Activated T-cell treated with anti-CD3 and anti-CD28 coated beads for 4 hours (primary cell): ENCODE measurements around the gene MAP3K5.

ENCODE experiments used
- DNase-seq: peaks from one replicate; pipeline ENCODE4 v3.0.0-alpha.2; 2020

The MAP3K5 gene

DNA sequence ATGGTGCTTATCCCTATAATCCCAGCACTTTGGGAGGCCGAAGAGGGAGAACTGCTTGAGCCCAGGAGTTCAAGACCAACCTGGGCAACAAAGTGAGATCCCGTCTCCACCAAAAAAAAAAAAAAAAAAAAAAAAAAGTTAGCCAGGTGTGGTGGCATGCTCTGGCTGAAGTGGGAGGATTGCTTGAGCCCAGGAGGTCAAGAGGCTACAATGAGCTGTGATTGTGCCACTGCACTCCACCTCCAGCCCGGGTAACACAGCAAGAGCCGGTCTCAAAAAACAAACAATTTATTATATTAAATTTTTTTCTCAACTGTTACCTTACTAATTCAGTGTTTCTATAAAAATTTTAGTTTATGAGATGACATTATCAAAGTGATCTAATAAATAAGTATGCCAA is 156.7 kb downstream of the MAP3K5 start:
- DNase-seq = no peak

DNA sequence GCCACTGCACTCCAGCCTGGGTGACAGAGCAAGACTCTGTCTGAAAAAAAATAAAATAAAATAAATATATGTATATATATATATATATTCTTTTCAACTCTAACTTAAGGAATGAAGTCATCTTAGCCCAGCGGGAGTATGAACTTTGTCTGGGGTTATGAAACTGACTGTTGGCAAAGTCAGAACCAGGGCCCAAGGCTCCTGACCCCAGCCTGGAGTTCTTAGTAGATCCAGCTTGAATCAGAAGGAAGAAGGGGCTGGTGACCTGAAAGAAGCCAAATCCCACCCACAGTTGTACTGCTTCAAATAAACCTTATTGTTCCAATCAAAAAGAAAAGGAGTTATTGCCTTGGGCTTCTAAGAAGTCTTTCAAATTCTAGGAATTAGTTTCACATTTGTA is 158.9 kb downstream of the MAP3K5 start:
- no peak for DNase-seq

DNA sequence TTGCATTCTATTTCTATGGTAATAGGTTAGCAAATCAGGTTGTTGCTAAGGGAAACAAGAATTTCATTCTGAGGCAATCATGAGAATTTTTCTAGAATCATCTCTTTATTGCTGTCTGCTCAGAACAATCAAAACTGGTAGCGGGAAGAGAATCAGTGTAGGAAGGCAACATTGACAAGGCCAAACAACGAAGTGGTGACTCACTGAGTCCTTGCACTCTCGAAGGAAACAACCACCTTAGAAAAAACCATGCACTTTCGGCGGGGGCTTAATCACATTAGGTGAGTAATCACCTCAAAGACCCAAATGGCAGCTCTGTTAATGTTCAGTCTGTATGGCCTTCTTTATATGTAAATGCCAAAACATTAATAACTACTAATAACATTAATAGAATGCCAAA is 163.3 kb downstream of the MAP3K5 start:
- no peak for DNase-seq

DNA sequence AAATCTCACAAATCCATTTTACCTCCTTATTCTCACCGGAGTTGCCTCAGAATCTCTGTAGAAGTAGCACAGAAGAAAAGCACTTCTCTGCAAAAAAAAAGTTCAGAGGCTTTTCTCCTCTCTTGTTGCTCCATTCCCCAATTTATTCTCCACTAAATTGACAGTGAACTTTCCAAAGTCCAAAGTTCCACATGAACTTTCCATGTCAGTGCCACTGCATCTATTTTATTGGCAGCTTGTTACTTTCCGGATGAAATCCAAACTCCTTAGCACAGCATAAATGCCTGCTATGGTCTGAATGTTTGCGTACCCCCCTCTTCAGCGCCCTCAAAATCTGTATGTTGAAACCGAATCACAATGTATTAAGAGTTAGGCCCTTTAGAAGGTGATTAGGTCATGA is 165.1 kb downstream of the MAP3K5 start:
- DNase-seq = no peak

DNA sequence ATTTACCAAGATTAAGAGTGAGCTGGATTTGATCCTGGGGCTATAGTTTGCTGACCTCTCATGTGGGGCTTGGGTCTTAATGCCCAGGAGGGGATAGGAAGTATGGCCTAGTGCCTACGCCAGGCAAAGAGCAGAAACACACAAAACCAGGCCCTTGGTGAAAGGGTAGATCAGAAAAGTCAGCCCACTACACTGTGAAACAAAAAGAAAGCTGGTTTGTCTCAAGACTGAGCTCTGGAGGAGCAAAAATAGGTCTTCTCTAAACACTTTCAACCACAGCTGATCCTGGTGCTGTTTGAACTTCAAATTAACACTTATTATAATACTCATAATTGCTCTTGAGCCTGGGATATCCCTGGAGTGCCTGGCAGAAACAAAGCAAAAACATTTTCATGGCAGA is 167.0 kb downstream of the MAP3K5 start:
- no peak for DNase-seq

DNA sequence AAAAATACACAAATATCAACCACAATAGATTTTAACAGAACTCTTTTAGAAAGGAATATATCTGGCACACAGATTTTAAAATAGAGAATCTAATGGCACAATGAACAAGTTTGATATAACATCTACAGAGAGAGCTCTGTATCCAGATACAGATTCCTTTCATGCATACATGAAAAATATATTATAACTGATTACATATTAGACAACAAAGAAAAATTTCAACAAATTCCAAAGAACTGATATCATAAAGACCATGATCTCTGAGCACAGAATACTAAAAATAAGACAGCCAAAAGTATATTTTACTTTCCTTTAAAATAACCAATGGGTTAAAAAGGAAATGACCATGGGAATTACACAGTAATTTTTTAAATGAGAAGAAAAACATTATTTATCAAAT is 167.9 kb downstream of the MAP3K5 start:
- DNase-seq = no peak

DNA sequence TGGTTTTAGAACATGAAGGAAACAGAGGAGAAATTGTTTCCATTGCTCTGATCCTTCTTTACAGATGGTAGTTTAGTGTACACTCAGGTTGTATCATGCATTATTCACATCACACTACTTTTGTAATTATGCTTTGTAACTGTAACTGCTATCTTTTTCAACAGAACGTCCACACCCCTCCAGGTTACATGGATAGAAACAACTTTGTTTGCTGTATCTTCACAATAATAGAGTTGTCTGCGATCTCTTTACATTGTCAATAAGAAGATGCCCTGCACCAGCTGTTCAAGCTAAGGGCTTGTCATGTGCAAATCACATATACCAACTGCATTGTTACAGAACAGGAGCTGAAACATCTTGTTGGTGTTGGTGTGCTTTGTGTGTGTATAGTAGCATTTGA is 174.2 kb downstream of the MAP3K5 start:
- no peak for DNase-seq

DNA sequence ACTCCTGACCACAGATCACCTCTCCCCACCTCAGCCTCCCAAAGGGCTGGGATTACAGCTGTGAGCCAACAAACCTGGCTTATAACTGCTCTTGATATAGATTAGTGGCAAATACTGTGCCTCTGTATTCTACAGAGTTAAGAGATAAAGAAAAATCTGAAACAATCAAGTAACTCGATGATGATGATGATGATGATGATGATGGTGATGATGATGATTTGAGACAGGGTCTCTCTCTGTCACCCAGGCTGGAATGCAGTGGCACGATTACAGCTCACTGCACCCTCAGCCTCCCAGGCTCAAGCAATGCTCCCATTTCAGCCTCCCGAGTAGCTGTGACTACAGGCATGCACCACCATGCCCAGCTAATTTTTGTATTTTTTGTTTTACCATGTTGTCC is 175.8 kb downstream of the MAP3K5 start:
- no peak for DNase-seq

DNA sequence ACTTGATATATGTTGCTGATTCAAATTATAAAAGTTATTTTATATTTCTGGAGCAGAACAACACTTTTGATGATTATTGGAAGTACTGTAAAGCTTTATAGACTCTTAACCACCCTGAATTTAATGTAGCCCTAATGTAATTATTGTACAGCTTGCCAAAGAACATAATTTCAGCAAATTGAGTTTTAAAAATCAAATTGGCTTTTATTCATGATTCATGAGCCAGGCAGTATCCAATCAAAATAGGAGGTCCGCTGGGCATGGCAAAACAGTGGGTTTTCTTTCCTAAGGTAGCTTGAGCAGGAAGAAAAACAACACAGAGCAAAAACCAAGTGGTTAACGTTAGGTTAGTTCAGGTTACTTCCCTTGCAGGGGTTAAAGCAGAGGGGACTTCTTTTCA is 177.3 kb downstream of the MAP3K5 start:
- DNase-seq = no peak

DNA sequence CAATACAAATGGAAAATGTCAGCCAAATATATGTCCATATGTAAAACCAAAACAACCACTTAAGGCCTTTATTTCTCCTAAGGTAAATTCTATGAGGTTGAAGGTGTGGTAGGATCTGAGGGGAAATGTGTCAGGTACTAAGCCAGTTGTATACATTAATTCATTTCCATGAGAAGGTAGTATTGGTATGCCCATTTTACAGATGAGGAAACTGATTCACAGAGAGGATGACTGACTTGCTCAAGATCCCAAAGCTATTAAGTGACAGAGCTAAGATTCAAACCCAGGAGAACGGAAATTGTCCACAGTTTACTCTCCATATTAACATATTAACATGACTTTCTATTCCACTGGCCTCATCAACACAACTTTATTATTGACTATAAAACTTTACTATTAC is 177.9 kb downstream of the MAP3K5 start:
- DNase-seq = no peak

DNA sequence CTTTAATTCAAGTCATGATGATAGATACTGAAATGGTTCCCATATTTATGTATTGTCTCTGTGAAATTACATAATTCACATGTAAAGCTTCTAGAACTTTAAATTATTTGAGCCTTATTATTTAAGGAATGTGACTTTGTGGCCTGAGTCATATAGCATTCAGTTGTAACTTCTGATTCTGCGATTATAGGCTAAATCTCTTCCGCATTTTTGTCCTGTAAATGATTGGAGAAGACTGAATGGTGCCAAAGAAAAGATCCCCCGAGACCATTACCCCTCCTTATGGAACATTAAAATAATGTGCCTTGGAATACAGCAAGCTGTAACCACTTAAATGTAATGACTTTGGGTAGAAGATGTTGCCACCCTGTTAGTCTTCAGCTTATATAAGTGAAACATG is 178.8 kb downstream of the MAP3K5 start:
- no peak for DNase-seq

DNA sequence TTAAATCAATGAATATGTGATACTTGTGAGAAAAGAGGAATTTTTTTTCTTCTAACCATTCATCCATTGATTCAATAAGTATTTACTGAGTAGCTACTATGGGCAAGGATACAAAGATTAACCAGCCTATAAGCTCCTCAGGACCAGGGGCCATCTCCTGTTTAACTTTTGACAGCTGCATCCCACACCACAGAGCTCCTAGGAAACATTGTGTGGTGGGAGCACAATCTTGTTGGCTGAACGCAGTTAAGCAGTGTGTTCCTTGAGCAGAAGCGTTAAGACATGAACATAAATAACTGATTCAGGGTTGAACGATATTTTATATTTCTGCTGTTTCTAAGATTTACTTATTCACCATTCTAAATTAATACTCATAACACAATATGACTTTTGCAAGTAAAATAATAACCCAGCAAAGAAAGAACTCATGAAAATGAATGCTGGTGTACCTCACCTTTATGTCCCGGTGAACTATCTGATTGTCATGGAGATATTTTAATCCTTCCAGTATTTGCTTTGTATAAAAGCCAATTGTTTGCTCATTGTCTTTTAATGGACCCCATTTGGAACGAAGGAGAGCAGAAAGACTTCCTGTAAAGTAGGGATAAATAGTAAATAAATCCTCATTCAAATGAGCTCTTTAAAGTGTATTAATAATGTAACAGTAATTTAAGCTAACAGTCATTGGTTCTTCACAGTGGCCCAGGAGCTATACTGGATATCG is 179.4 kb downstream of the MAP3K5 start:
- no peak for DNase-seq

DNA sequence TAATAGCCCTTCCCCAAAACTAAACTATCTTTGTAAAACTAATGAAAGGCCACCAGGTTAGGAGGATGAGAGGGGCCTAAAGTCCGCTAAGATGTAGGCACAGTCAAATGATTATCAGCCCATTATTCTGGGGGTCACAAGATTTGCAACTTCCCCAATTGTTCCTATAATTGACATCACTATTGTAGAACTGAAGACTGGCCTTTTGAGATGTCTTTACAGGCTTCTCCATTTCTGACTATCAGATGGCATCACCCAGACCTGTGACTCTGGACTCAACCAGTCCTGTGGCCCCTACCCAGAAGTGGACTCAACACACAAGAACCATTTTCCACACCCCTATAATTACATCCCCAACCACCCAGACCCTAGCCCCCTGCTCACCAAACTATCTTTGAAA is 180.5 kb downstream of the MAP3K5 start:
- DNase-seq = no peak

DNA sequence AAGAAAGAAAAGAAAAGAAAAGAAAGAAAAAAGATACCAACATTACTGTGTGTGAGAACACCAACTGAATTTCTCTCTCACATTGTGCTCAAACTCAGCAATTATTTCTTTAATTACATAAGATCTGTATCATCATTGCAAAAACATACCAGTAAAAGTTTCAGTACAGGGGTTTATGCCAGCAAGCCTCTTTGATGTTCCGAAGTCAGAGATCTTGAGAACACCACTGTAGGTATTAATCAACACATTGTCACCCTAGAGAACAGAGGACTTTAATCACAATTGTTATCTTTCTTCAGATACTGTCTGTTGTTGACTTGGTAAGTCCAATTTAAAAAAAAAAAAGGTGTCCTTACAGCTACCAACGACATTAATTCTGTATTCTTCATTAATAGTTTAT is 181.1 kb downstream of the MAP3K5 start:
- no peak for DNase-seq

DNA sequence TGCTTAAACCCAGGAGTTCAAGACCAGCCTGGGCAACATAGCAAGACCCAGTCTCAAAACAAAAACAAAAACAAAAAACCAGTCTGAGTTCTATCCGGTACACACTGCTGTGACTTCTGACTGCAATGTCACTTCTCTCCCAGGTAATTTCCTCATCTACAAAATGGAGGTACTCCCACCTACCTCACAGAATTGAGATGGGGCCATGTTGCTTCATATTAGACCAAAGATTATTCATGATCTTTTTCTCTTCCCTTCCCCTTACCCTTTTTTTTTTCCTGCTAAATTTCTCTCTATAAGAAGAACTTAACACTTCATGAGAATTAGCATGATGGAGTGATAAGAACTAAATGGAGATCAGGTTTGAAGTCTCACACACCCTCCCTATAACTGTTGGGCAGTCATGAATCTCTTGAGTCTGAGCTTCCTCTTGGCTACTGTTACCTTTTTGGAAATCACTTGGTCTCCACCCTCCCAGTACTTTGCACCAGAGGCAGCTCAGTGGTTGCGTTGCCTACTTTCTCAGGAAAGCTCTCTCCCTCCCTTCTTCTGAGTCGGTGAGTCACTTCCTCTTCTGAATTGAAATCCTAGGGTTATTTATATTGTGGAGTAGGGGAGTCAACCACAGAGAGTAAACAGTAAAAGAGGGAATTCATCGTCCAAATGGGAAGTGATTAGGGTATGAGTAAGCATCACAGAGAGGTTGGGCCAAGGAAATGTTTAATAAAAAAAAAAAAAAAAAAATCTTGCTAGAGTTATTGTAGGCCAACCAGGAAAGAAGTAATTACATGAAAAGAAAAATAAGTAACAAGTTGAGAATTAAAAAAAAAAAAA is 182.2 kb downstream of the MAP3K5 start:
- DNase-seq = no peak

DNA sequence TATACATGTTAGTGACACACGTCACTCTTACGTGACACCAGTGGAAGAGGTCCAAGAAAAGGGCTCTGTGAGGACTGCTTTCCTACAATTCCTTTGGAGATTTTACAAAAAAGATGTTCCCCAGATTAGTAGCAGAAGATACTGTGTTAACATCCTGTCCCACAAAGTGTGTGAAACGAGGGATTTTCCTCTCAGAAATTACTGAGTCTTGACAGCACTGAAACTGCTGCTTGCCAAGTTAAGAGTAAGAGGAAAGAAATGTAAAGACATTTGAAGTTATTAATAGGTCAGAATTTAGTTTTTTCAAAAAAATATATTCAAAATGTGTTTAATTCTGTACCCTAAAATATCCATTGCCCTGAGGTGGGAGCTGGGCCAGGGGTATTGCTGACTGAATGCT is 183.3 kb downstream of the MAP3K5 start:
- no peak for DNase-seq

DNA sequence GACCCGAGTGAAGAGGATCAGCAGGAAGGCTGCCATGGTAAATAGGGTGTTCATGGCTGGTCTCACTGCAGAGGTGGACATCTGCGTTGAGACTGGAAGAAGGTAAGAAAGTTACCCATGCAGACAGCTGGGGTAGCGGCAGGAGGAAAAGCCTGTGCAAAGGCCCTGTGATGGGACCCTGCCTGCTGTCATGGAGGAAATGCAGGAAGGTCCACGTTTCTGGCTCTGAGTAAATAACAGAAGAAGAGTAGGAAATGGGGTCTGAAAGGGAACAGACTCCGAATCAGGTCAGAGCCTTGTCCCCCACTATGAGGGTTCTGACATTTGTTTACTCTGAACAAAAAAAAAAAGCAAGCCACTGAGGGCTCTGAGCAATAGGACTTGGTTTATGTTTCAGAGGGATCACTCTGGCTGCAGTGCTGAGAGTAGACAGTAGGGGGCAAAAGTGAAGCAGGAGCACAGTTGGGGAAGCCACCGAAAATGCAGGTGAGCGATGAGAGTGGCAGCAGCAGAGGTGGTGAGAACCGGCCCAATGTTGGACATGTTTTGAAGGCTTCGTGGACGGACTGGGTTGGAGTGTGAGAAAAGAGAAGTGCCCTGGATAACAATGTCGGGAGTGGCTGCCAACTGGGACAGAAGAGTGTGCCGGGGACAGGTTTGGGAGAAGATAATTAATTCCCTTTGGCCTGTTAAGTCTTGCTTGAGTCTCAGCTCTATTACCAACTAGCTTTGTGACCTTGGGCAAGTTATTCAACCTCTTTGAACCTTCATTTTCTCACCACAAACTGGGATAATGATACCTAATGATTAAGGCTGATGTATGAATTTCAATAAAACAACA is 184.1 kb downstream of the MAP3K5 start:
- peak; percentile 79 for DNase-seq

DNA sequence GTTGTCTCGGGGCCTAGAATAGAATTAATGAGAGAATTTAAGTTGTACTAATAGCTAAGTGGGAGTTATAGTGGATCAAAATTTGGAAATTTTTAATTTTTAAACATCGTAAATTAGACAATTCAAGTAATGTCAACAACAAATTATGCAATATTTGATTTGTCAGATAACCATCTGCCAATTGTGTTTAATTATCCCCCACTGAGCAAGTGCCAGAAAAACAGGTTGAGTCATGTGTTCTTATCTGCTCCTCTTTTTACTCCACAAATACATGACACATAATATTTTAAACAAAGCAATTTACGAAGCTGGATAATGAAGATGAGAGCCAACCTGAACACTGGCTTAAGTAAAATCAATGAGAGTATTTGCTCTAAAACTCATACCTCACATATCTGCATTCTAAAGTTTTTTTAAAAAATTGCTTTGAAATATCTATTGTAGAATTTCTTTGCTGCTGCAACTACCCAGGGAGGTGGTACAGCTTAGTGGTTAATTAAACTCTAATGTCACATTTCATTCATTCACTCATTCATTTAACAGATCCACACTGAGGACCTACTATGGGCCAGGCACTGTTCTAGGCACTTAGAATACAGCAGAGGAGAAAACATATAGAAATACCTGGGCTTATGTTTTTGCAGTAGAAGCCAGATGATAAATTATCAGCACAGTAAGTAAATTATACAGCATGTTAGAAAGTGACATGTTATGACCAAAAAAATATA is 184.9 kb downstream of the MAP3K5 start:
- DNase-seq = no peak

DNA sequence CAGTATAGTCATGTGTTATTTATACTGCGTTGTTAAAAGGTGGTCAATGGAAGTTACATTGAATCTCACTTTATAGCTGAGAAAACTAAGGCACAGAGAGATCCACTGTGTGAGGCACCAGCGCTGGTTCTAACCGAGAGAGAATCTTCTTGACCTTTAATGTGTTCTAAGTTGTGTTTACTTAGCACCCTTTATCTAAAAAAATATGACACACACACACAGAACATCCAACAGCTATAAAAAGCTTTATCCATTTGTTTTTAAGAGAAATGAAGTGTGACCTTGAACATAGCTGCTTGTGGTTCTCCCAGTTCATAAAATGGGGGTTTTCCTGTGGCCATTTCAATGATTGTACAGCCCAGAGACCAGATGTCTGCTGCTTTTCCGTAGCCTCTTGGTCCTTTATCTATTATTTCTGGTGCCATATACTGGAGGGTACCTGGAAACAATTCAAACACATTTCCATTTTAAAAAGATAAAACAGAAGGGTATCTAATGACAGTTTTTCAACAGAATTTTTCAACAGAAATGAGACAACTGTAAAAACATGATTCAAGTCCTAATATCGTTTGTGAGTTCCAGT is 187.3 kb downstream of the MAP3K5 start:
- no peak for DNase-seq

DNA sequence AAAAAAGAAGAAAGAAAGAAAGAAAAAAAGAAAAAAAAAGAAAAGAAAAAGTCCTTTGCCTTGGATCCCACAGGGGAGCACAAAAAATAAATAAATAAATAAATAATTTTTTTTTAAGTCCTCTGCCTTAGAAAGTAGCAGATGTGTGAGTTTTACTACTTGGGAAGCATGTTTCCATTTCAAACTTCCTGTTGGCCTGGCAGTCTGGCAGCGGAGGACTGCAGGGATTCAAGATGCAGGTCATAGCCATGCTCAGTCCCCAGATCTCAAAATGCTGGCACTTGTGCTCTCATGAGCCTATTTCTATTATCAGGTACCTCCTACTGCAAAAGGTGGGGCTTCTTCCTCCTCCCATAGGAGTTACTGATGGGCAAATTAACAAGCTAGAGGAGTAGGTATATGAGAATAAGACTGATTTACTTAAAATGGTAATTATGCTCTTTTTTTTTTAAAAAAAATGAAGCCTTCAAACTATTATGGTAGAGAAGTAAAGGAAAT is 187.9 kb downstream of the MAP3K5 start:
- DNase-seq = no peak

DNA sequence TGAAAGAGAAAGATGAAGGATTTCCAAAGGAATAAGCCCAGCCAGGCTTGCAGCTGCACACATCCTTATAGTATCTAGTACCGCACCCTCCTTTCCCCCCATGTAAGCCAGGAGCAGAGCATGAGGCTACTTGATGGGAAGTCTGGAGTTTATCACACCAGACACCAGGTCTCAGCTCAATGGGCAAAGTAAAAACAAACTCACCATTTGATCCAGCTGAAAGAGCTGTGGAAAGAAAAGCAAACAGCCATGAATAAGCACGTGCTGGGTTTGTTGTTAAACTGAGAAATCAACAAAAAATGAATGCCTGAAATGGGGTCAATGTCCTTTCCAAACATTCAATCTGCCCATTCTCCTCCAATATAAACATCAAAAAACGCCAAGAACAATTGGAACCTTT is 191.5 kb downstream of the MAP3K5 start:
- DNase-seq = no peak

DNA sequence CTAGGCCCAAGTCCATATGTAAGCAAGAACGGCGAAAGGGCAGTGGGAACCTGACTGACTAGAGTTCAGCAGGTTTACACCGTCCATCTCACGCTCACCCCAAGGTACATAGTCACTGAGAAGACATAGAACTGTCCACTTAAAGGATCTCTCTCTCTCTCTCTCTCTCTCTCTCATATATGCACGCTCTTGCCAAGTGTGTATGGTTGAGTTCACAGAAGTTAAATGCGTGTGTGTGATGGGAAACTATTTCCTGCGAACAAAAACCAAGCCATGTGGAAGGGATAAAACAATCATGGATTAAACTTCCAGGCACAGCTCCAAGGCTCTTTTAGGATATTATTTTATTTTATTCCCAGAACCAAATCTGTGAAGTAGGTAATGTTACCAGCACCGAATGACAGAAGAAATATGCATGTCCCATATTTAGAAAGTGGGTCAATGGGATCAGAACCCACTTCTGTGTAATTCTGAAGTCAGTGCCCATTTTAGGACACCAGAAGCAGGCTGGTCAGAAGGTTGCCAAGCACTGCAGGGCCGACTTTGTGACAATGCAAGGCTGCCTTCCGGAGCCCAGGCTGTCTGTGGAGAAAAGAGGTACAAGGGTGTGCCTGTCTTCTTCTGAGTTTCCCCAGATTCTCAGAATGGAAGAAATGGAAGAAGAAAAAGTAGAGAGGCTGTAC is 192.8 kb downstream of the MAP3K5 start:
- DNase-seq = no peak
